ENCODE data around the gene FLT1.

- TF ChIP-seq, protein P1, sequence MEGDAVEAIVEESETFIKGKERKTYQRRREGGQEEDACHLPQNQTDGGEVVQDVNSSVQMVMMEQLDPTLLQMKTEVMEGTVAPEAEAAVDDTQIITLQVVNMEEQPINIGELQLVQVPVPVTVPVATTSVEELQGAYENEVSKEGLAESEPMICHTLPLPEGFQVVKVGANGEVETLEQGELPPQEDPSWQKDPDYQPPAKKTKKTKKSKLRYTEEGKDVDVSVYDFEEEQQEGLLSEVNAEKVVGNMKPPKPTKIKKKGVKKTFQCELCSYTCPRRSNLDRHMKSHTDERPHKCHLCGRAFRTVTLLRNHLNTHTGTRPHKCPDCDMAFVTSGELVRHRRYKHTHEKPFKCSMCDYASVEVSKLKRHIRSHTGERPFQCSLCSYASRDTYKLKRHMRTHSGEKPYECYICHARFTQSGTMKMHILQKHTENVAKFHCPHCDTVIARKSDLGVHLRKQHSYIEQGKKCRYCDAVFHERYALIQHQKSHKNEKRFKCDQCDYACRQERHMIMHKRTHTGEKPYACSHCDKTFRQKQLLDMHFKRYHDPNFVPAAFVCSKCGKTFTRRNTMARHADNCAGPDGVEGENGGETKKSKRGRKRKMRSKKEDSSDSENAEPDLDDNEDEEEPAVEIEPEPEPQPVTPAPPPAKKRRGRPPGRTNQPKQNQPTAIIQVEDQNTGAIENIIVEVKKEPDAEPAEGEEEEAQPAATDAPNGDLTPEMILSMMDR (IDR thresholded peaks at IDR 0.05; ENCODE audit: low read length) = no peak
- TF ChIP-seq EZH2 (IDR thresholded peaks at IDR 0.05; ENCODE audit: borderline replicate concordance, low read length) = no peak
Observed at GRCh38 chr13:28316836-28317235, 178.1 kb downstream of the FLT1 start.

Data from OCI-LY1 (cell line).